Measurements from ENCODE around the gene ELMO1. TPM values are rescaled to one million over a fixed set of nuclear protein-coding genes. Genes with fewer than 3 reads are reported as not detected.

The ELMO1 gene
- total RNA-seq, 1 donor from 2014 or later: 110 TPM

DNA sequence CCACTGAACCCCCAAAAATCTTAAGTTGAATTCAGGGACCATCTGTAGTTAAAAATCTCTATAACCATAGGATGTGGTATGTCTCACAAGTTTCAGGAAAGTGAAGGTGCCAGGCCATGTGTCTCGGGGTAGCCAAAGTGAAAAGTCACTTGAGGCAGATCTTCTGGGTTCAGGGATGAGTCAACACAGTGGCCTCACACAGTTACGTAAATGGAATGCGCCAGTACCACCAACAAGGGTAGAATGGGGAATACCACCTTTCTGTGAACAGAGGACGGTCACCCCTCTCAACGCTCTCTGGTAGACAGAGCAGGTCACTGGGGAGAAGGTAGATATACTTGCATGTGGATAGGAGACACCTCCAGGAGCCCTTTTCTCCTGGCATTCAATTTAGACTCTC is 71.4 kb downstream of the ELMO1 start:
- Mint-ChIP-seq H3K4me3 (no peak overlapping the region), H3K27ac (no peak overlapping the region), H3K36me3 (ENCODE audit: low read depth) (peaks cover 32% of the 10 kb centered on the region), H3K4me1 (peaks cover 20% of the 10 kb centered on the region), H3K9me3 (peaks cover 25% of the 10 kb centered on the region), H3K27me3 (no peaks in the 10 kb centered on the region)
- intact Hi-C loops (cut with micrococcal nuclease): loop anchor here (2.0 kb wide), 2 partner anchors 14 to 18 kb away; no protein-coding TSS in a partner anchor
- no peak for DNase-seq

DNA sequence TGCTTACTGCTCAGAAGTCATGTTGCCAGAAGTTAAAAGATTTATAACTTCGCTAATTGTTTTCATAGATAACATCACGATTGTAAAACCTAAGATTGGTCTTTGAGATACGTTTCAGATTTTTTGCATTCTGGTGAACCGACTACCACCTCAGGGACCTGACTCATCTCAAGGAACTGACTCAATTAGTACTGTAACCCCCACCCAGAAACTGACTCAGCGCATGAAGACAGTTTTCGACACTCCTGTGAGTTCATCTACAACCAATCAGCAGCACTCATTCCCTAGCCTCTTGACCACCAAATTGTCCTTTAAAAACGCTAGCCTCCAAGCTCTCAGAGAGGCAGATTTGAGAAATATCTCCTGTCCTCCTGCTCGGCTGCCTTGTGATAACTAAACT is 72.3 kb downstream of the ELMO1 start:
- no peak for DNase-seq
- intact Hi-C loops (cut with micrococcal nuclease): loop anchor here (2.0 kb wide), 2 partner anchors 14 to 18 kb away; no protein-coding TSS in a partner anchor
- Mint-ChIP-seq H3K27ac (peak overlapping the region; percentile 48), H3K9me3 (peaks cover 25% of the 10 kb centered on the region), H3K4me1 (peaks cover 23% of the 10 kb centered on the region), H3K27me3 (no peaks in the 10 kb centered on the region), H3K36me3 (ENCODE audit: low read depth) (peaks cover 34% of the 10 kb centered on the region), H3K4me3 (peak overlapping the region; percentile 14)

DNA sequence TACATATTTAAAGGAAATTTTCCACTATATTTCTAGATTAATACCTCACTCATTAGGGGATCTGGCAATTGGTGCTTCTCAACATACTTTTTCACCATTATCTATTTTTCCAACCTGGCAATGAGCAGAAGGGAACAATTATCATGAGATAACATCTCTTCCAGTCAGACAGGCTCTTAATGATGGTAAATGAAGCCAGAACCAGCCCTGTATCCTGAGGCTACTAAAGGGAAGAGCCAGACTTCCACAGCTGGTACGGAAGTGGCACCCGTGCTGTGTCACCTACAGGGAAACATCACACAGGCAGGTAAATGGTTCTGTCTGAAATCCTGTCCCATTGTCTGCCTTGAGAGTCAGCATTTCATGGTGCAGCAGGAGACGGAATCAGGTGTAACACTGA is 75.9 kb downstream of the ELMO1 start:
- no peaks in the 10 kb centered on the region for H3K27me3 Mint-ChIP-seq
- peaks cover 16% of the 10 kb centered on the region for H3K9me3 Mint-ChIP-seq
- no peak overlapping the region for H3K27ac Mint-ChIP-seq
- peaks cover 31% of the 10 kb centered on the region for H3K36me3 Mint-ChIP-seq (ENCODE audit: low read depth)
- no peak overlapping the region for H3K4me3 Mint-ChIP-seq
- peaks cover 23% of the 10 kb centered on the region for H3K4me1 Mint-ChIP-seq
- no peak for DNase-seq
- intact Hi-C loops (cut with micrococcal nuclease): no loop called here

DNA sequence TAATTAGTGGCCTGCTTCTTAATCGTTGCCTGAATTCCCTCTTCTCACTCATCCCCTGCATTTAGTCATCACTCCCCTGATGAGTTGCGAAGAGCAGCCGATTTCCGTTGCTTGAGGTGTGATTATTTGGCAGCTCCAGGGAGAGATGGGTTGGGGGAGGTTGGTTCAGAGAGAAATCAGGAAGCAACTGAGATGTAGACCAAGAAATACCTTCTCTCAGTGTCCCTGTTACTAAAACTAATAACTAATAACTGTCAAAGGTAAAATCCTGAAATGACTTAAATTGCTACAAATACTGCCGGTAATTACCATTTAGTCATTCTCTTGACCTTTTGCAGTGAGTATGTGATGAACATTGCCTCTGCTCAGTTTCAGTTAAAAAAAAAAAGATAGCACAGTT is 76.9 kb downstream of the ELMO1 start:
- Mint-ChIP-seq H3K9me3 (peaks cover 15% of the 10 kb centered on the region), H3K4me1 (peaks cover 17% of the 10 kb centered on the region), H3K27ac (peak overlapping the region; percentile 16), H3K36me3 (ENCODE audit: low read depth) (peaks cover 26% of the 10 kb centered on the region), H3K4me3 (no peak overlapping the region), H3K27me3 (no peaks in the 10 kb centered on the region)
- DNase-seq: no peak
- intact Hi-C loops (cut with micrococcal nuclease): no loop called here

DNA sequence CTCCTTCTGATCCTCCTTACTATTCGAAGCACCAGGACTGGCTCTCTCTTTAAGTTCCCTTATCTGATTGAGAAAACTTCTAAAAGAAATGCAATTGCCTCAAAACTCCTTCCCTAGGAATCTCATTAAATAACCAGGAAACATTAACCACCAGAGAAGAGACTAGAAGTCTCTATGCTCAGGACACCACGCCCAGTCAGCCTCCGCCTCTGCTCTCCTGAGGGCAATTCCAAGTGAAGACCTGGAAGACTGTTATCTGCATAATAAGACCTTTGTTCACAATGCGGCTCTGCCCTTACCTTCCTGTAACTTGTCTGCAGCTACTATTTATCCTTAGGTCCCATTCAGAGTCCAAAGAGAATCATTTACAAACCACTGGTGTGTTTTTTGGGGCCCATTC is 78.8 kb downstream of the ELMO1 start:
- H3K4me3 Mint-ChIP-seq: no peak overlapping the region
- H3K36me3 Mint-ChIP-seq (ENCODE audit: low read depth): peaks cover 14% of the 10 kb centered on the region
- H3K27me3 Mint-ChIP-seq: no peaks in the 10 kb centered on the region
- peaks cover 3% of the 10 kb centered on the region for H3K9me3 Mint-ChIP-seq
- no peak overlapping the region for H3K27ac Mint-ChIP-seq
- no peak for DNase-seq
- intact Hi-C loops (cut with micrococcal nuclease): loop anchor here (10.0 kb wide), 1 partner anchor 305 kb away; no protein-coding TSS in a partner anchor
- H3K4me1 Mint-ChIP-seq: peaks cover 24% of the 10 kb centered on the region

DNA sequence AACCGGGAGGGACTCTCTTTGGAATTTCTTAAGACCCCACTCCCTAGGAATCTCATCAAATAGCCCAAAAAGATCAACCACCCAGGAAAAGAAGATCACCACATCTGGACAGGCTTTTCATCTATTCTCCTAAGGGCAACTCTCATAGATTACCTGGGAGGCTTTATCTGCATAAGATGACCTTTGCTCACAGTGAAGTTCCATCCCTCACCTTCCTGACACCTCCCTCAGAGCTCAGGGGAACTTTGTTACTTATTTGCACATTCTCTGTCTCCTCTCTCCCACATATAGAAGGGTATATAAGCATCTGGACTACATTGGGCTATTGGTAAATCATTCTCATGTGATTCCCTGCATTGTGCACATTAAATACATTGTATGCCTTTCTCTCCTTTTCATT is 80.1 kb downstream of the ELMO1 start:
- Mint-ChIP-seq H3K36me3 (ENCODE audit: low read depth) (peaks cover 15% of the 10 kb centered on the region), H3K4me3 (no peak overlapping the region), H3K9me3 (peaks cover 4% of the 10 kb centered on the region), H3K27ac (no peak overlapping the region), H3K27me3 (no peaks in the 10 kb centered on the region), H3K4me1 (peaks cover 34% of the 10 kb centered on the region)
- DNase-seq: no peak
- intact Hi-C loops (cut with micrococcal nuclease): loop anchor here (10.0 kb wide), 1 partner anchor 304 kb away; no protein-coding TSS in a partner anchor

DNA sequence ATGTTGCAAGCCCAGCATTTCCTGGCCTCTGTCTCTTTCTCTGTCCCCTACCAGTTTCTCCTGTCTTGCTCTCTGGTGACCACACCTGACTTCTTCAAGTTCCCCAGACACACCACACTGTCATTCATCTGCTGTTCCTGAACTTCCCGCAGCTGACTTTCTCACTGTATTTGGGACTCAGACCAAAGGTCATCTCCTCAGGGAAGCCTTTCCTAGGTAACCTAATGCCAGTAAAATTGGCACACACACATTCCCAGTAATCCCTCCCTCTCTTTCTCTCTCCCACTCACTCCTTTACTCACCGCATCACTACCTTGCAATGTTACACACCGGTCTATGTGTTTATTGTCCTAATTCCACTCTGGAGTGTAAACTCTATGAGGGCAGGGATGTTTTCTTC is 81.7 kb downstream of the ELMO1 start:
- H3K4me3 Mint-ChIP-seq: no peak overlapping the region
- peaks cover 17% of the 10 kb centered on the region for H3K9me3 Mint-ChIP-seq
- intact Hi-C loops (cut with micrococcal nuclease): loop anchor here (10.0 kb wide), 1 partner anchor 302 kb away; no protein-coding TSS in a partner anchor
- peaks cover 17% of the 10 kb centered on the region for H3K36me3 Mint-ChIP-seq (ENCODE audit: low read depth)
- H3K4me1 Mint-ChIP-seq: peaks cover 44% of the 10 kb centered on the region
- no peak for DNase-seq
- H3K27me3 Mint-ChIP-seq: no peaks in the 10 kb centered on the region
- no peak overlapping the region for H3K27ac Mint-ChIP-seq

DNA sequence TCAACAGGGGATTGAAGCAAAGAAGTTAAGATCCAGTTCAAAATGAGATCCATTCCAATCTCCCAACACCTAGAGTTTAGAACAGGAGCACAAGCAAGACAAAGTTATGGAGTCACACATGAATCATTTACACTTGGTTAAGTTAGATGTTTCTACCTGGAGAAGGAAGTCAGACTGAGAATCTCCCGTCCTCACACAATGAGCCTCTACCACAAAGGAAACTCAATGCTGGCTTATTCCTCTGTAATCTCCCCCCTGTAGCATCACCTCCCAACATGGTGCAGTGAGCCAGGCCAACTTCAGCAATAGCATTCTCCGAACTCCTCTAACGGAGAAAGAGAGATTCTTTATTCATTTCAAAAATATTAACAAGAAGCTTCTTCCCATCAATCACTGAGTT is 82.2 kb downstream of the ELMO1 start:
- H3K4me1 Mint-ChIP-seq: peaks cover 41% of the 10 kb centered on the region

DNA sequence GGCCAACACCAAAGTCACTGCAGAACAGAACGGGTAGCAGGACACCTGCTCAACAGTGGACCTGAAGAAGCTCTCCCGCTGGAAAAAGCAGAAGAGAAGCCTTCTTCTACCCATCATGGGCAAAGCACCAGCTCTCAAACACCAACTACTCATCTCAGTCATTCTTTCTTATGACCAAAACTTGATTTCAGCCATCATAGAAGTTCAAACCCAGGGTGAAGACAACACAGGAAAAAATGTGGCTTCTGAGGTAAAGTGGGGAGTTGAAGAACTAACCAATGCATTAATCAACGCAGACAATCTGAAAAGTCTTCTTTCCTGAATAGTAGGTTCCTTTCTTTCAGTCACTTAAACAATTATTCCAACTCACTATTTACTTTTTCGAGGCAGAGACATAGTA is 83.3 kb downstream of the ELMO1 start:
- peak; percentile 65 for DNase-seq
- intact Hi-C loops (cut with micrococcal nuclease): loop anchor here (1.0 to 10.0 kb wide), 2 partner anchors 43 to 301 kb away; no protein-coding TSS in a partner anchor
- peaks cover 39% of the 10 kb centered on the region for H3K4me1 Mint-ChIP-seq

More for the DNA sequence above, 82.2 kb downstream of the ELMO1 start:
- Mint-ChIP-seq H3K27ac (no peak overlapping the region), H3K36me3 (ENCODE audit: low read depth) (peaks cover 15% of the 10 kb centered on the region), H3K4me3 (no peak overlapping the region), H3K9me3 (peaks cover 17% of the 10 kb centered on the region), H3K27me3 (no peaks in the 10 kb centered on the region)
- DNase-seq: no peak
- intact Hi-C loops (cut with micrococcal nuclease): loop anchor here (10.0 kb wide), 1 partner anchor 302 kb away; no protein-coding TSS in a partner anchor

DNA sequence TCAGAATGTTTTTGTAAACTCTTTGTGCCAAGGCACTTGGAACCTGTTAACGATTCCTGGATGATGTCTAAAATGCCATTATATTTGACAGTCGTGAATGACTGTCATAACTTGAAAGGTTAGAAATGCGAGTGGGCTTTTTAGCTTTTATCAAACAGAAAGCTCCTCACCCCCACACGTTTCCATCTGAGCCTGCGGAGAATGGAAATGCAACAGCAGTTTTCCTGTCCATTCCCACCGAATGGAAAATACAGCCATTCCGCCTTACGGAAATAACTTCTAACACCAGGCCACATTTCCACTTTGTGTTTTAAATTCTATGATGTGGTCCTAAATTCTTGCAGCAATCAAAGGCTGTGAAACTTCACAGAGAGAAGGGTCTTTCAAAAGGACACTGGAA is 83.8 kb downstream of the ELMO1 start:
- DNase-seq: no peak
- no peaks in the 10 kb centered on the region for H3K27me3 Mint-ChIP-seq
- H3K36me3 Mint-ChIP-seq (ENCODE audit: low read depth): peaks cover 12% of the 10 kb centered on the region
- H3K4me1 Mint-ChIP-seq: peaks cover 41% of the 10 kb centered on the region
- intact Hi-C loops (cut with micrococcal nuclease): loop anchor here (1.0 to 10.0 kb wide), 2 partner anchors 43 to 300 kb away; no protein-coding TSS in a partner anchor
- H3K4me3 Mint-ChIP-seq: peak overlapping the region; percentile 1
- peak overlapping the region; percentile 9 for H3K27ac Mint-ChIP-seq
- H3K9me3 Mint-ChIP-seq: peaks cover 17% of the 10 kb centered on the region

More for the DNA sequence above, 83.3 kb downstream of the ELMO1 start:
- Mint-ChIP-seq H3K36me3 (ENCODE audit: low read depth) (peaks cover 13% of the 10 kb centered on the region), H3K9me3 (peaks cover 17% of the 10 kb centered on the region), H3K27me3 (no peaks in the 10 kb centered on the region), H3K4me3 (peak overlapping the region; percentile 1), H3K27ac (peak overlapping the region; percentile 9)

DNA sequence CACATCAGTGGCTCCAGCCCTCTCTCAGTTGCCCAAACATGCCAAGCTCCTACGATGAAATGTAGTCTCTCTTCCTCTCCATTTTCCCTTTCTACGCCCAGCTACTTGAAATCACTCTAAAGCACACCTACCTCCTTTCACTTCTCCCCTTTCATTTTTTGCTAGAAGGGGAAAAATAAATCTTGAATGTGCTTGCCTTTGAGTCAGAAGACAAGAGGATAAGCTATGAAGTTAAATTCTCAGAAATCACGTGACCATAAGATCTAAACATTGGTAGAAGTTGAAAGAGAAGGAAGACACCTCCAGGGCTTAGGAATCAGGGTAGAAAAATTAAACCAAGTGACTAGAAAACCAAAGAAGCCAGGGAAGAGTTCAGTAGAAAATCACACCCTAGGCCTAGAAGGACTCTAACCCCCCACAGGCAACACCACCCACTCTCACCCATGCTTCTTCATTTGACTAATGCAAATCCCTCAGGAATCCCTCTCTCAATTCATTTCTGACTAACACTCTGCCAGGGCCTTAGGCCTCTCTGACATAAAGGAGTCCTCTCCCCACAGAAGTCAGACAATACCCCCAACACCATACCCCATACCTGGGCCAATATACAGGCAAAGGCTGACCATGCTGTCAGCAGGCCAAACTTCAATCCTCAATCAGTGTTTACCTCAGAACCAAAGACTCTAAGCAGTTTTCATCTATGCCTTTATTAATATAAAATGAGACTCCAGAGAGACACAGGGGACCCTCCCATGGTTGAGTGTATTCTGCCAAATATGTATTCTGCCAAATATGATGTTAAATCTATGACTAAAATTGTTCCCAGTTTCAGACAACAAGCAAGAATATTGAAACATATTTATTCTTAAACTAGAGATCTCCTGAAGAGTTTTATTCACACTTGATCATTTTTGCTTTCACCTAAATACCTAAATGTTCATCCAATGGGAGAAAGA is 84.8 kb downstream of the ELMO1 start:
- Mint-ChIP-seq H3K4me3 (peak overlapping the region; percentile 60), H3K36me3 (ENCODE audit: low read depth) (peaks cover 11% of the 10 kb centered on the region), H3K27me3 (no peaks in the 10 kb centered on the region), H3K27ac (peak overlapping the region; percentile 92), H3K9me3 (peaks cover 17% of the 10 kb centered on the region), H3K4me1 (peaks cover 44% of the 10 kb centered on the region)
- no peak for DNase-seq
- intact Hi-C loops (cut with micrococcal nuclease): loop anchor here (1.0 to 10.0 kb wide), 3 partner anchors 11 to 299 kb away; no protein-coding TSS in a partner anchor

DNA sequence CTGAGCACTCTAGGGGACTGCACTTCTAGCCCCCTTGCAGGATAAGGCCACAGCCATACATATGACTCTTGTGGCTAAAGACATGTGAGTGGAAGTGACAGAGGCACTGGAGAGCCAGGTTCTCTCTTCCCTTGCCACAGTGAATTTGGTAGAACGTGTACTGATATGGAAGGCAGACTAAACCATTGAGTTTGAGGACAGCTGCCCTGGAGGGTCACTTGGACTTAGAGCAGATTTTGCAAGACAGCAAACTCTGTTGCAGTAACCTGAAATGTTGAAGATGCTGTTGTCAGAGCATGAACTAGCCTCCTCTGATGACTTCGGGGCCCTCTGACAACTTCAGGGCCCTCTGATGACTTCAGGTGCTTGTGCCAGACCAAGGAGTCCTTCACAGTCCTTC is 85.9 kb downstream of the ELMO1 start:
- Mint-ChIP-seq H3K36me3 (ENCODE audit: low read depth) (peaks cover 11% of the 10 kb centered on the region), H3K9me3 (peaks cover 17% of the 10 kb centered on the region), H3K27me3 (no peaks in the 10 kb centered on the region), H3K4me3 (peak overlapping the region; percentile 60), H3K27ac (peak overlapping the region; percentile 92), H3K4me1 (peaks cover 49% of the 10 kb centered on the region)
- intact Hi-C loops (cut with micrococcal nuclease): loop anchor here (1.0 to 10.0 kb wide), 3 partner anchors 10 to 298 kb away; no protein-coding TSS in a partner anchor
- DNase-seq: peak; percentile 66

DNA sequence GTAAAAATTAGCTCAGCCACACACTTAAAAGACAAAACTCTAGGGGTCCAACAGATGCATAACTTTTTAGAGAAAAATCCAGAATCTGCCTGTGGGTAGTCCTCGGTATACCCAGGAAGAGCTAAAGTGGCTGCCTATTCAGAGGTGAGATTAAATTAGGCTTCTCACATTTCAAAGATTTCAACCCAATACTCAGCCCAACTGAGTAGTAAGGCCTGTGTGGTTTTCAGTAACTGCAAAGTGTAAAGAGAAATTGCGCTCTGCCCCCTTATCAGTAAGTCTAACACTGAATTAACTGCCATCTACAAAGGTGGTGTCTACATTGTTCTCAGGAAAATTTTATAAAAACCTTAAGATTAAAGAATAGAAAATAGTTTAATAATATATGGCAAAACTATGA is 88.2 kb downstream of the ELMO1 start:
- H3K27me3 Mint-ChIP-seq: no peaks in the 10 kb centered on the region
- intact Hi-C loops (cut with micrococcal nuclease): loop anchor here (10.0 kb wide), 1 partner anchor 296 kb away; no protein-coding TSS in a partner anchor
- H3K9me3 Mint-ChIP-seq: peaks cover 16% of the 10 kb centered on the region
- H3K27ac Mint-ChIP-seq: peak overlapping the region; percentile 77
- peaks cover 51% of the 10 kb centered on the region for H3K4me1 Mint-ChIP-seq
- H3K36me3 Mint-ChIP-seq (ENCODE audit: low read depth): peaks cover 11% of the 10 kb centered on the region
- H3K4me3 Mint-ChIP-seq: no peak overlapping the region
- no peak for DNase-seq

Measured in activated CD4-positive, alpha-beta T cell treated with anti-CD3 and anti-CD28 coated beads, Interleukin-2, amount 10 ng/mL, durations not matched to agents 24 days and 14 days (primary cell).